HUDEP-2 (cell line): Measurements from ENCODE around the gene TJP2.

ENCODE experiments used
- DNase-seq, 76 experiments: peaks; one replicate each; lab custom pipeline; 2025; ENCODE audit not compliant: unreplicated experiment in 76 of 76; lab: John Stamatoyannopoulos, UW

The TJP2 gene

GRCh38 chr9:69272212-69272611 lies 98.1 kb downstream of the TJP2 start:
- no peak for DNase-seq

- no peak for DNase-seq
These were observed 99.1 kb downstream of the TJP2 start for GRCh38 chr9:69273161-69273560.

GRCh38 chr9:69276775-69277174 lies 102.7 kb downstream of the TJP2 start:
- no peak for DNase-seq

GRCh38 chr9:69279084-69279731 lies 105.1 kb downstream of the TJP2 start:
- no peak for DNase-seq

- no peak for DNase-seq
These were observed 105.7 kb downstream of the TJP2 start for GRCh38 chr9:69279733-69280132.

- DNase-seq = no peak
These were observed 108.9 kb downstream of the TJP2 start for GRCh38 chr9:69283003-69283402.

- DNase-seq = no peak
These were observed 118.0 kb downstream of the TJP2 start for GRCh38 chr9:69292078-69292477.

- no peak for DNase-seq
These were observed 119.1 kb downstream of the TJP2 start for GRCh38 chr9:69293156-69293555.

- no peak for DNase-seq
These were observed 121.9 kb downstream of the TJP2 start for GRCh38 chr9:69295872-69296552.

- DNase-seq = no peak
These were observed 123.4 kb downstream of the TJP2 start for GRCh38 chr9:69297300-69297980.

- no peak for DNase-seq
These were observed 125.2 kb downstream of the TJP2 start for GRCh38 chr9:69299315-69299714.

GRCh38 chr9:69299826-69300225 lies 125.7 kb downstream of the TJP2 start:
- no peak for DNase-seq

- no peak for DNase-seq
These were observed 129.3 kb downstream of the TJP2 start for GRCh38 chr9:69303331-69303730.

GRCh38 chr9:69306895-69307445 lies 132.9 kb downstream of the TJP2 start:
- DNase-seq = peak in 1 of 76 experiments; percentile 3

GRCh38 chr9:69307446-69308205 lies 133.5 kb downstream of the TJP2 start:
- DNase-seq = no peak

- DNase-seq = no peak
These were observed 134.3 kb downstream of the TJP2 start for GRCh38 chr9:69308206-69308931.

GRCh38 chr9:69313175-69313574 lies 139.1 kb downstream of the TJP2 start:
- DNase-seq = no peak

- DNase-seq = no peak
These were observed 140.5 kb downstream of the TJP2 start for GRCh38 chr9:69314547-69314946.

- DNase-seq = no peak
These were observed 143.0 kb downstream of the TJP2 start for GRCh38 chr9:69317081-69317480.

- DNase-seq = no peak
These were observed 143.8 kb downstream of the TJP2 start for GRCh38 chr9:69317894-69318293.
